Panc1 (cell line): ENCODE measurements around the gene NCAPG2. TPM values are rescaled to one million over a fixed set of nuclear protein-coding genes. Genes with fewer than 3 reads are reported as not detected.
A peak's percentile ranks its signal among the peaks of the same experiment; 100 is the strongest.

Experiments used
- ATAC-seq: fragments of 200-7000 bp; cut with Tn5 transposase; 2 replicates; pipeline ENCODE4 v1.9.1; 2020; ENCODE audit warnings: mild to moderate bottlenecking, moderate library complexity
- BruUV-seq: library from RNA; stranded (reverse); fragments of 400-500 nt; replicated peaks from 2 replicates; lab custom pipeline; 2021; lab: Mats Ljungman, UMichigan
- CTCF ChIA-PET: fragments of 300-600 bp; sonication (Branson Sonifier 250); formaldehyde crosslinking; loops from one replicate; lab custom pipeline; 2022; ENCODE audit warnings: antibody characterized with exemption; lab: Charles Lee
- POLR2A ChIA-PET: fragments of 300-600 bp; sonication (Branson Sonifier 250); formaldehyde crosslinking; loops from one replicate; lab custom pipeline; 2022; ENCODE audit warnings: antibody characterized with exemption; lab: Charles Lee
- DNase-seq: peaks from one replicate; pipeline ENCODE4 v3.0.0-alpha.2; 2010; ENCODE audit warnings: low read depth, low spot score
- H3K27ac ChIP-seq: 2 replicates; pipeline ENCODE4 v1.5.1; 2011; ENCODE audit warnings: mild to moderate bottlenecking, low read length, inconsistent platforms
- H3K27me3 ChIP-seq: fragments of 200-500 bp; sonication (Bioruptor generic); 2 replicates; pipeline ENCODE4 v1.6.0; 2014; ENCODE audit warnings: low read length, inconsistent platforms; ENCODE audit not compliant: control insufficient read depth, insufficient read depth
- H3K36me3 ChIP-seq: fragments of 200-500 bp; sonication (Bioruptor generic); 2 replicates; pipeline ENCODE4 v1.5.1; 2014; ENCODE audit warnings: inconsistent platforms, mild to moderate bottlenecking, low read length, moderate library complexity; ENCODE audit not compliant: control insufficient read depth, insufficient read depth
- H3K4me1 ChIP-seq: 2 replicates; pipeline ENCODE4 v1.5.1; 2011; ENCODE audit warnings: inconsistent platforms, mild to moderate bottlenecking, low read length, moderate library complexity; ENCODE audit not compliant: control insufficient read depth, insufficient read depth
- H3K4me3 ChIP-seq, 2 experiments: 2 replicates each; pipeline ENCODE4 v1.5.1; 2011 to 2012; ENCODE audit warnings: low read depth in 2 of 2, low read length in 2 of 2, mild to moderate bottlenecking in 2 of 2, inconsistent platforms in 1 of 2, moderate library complexity in 1 of 2
- H3K9me3 ChIP-seq: fragments of 200-500 bp; sonication (Bioruptor generic); 2 replicates; pipeline ENCODE4 v1.5.1; 2014; ENCODE audit warnings: low read depth, mild to moderate bottlenecking, inconsistent platforms, low read length, moderate library complexity; ENCODE audit not compliant: control insufficient read depth, insufficient read depth
- POLR2AphosphoS5 ChIP-seq: IDR thresholded peaks from 2 replicates; pipeline ENCODE4 v1.6.1; 2012; ENCODE audit warnings: mild to moderate bottlenecking, low read depth, low read length, moderate library complexity
- SIN3A ChIP-seq: IDR thresholded peaks from 2 replicates; pipeline ENCODE4 v1.6.1; 2012; ENCODE audit warnings: low read depth, mild to moderate bottlenecking, low read length, moderate library complexity, borderline replicate concordance; ENCODE audit not compliant: insufficient read depth
- TCF7L2 ChIP-seq: IDR thresholded peaks from 2 replicates; pipeline ENCODE4 v1.6.1; 2011; ENCODE audit warnings: mild to moderate bottlenecking, low read depth, low read length, inconsistent platforms
- in situ Hi-C: cut with HindIII; loops from 2 replicates; pipeline ENCODE4 v1.10.0; 2016; ENCODE audit warnings: low sequenced_read_pairs, low pct_unique_long_range_greater_than_20kb
- intact Hi-C: fragments of 100-400 bp; cut with micrococcal nuclease; formaldehyde crosslinking; loops from one replicate; pipeline ENCODE4 v1.10.0; 2022; ENCODE audit not compliant: unreplicated experiment
- total RNA-seq: library from RNA; stranded (reverse); gene quantifications from one replicate; pipeline ENCODE4 v1.2.1, GENCODE V29; 2021; ENCODE audit not compliant: unreplicated experiment
- TF ChIP-seq, protein P1 (sequence below), 2 experiments: IDR thresholded peaks; 2 replicates each; pipeline ENCODE4 v1.6.1; 2011 to 2012; ENCODE audit warnings: low read depth in 2 of 2, control low read depth in 1 of 2, low read length in 1 of 2, mild to moderate bottlenecking in 1 of 2, moderate library complexity in 1 of 2; ENCODE audit not compliant: insufficient read depth in 1 of 2
- TF ChIP-seq, protein P2 (sequence below): fragments of 450-650 bp; IDR thresholded peaks from 2 replicates; pipeline ENCODE4 v1.5.1; 2017; ENCODE audit warnings: mild to moderate bottlenecking

Gene NCAPG2
- total RNA-seq, 1 experiment from 2014 or later = 81.4 TPM

DNA sequence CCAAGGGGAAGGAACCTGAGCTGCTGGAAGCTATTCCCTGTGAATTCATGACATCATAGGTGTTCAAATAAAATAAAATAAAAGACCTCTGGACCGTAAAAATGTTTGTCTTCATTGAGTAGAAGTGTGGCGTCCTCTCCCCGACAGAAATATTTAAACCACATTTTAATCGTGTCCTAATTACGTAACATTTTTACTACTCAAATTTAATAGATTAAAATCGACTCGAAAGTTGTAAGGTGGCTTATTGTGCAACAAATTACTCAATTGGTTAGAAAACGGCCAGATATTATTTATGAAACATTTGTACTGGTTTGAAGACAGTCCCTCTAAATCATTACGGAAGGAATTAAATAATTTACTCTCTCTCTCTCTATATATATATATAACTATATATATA, 15.5 kb upstream of the NCAPG2 start:
- DNase-seq (no peak), ATAC-seq (no peak)
- ChIA-PET CTCF (no interaction called here), POLR2A (no interaction called here)
- Histone ChIP-seq H3K9me3 (no peaks in the 10 kb centered on the region), H3K36me3 (no peaks in the 10 kb centered on the region), H3K4me3 (peak overlapping the region; percentile 16 to 17; a peak in 2 of 4 replicates), H3K27me3 (peaks cover 2% of the 10 kb centered on the region; the same call in 1 of the 2 replicates), H3K27ac (no peak overlapping the region), H3K4me1 (no peaks in the 10 kb centered on the region)
- in situ Hi-C loops = no loop called here
- TF ChIP-seq SIN3A (no peak), TCF7L2 (no peak), POLR2AphosphoS5 (no peak)
- TF ChIP-seq, protein P1, sequence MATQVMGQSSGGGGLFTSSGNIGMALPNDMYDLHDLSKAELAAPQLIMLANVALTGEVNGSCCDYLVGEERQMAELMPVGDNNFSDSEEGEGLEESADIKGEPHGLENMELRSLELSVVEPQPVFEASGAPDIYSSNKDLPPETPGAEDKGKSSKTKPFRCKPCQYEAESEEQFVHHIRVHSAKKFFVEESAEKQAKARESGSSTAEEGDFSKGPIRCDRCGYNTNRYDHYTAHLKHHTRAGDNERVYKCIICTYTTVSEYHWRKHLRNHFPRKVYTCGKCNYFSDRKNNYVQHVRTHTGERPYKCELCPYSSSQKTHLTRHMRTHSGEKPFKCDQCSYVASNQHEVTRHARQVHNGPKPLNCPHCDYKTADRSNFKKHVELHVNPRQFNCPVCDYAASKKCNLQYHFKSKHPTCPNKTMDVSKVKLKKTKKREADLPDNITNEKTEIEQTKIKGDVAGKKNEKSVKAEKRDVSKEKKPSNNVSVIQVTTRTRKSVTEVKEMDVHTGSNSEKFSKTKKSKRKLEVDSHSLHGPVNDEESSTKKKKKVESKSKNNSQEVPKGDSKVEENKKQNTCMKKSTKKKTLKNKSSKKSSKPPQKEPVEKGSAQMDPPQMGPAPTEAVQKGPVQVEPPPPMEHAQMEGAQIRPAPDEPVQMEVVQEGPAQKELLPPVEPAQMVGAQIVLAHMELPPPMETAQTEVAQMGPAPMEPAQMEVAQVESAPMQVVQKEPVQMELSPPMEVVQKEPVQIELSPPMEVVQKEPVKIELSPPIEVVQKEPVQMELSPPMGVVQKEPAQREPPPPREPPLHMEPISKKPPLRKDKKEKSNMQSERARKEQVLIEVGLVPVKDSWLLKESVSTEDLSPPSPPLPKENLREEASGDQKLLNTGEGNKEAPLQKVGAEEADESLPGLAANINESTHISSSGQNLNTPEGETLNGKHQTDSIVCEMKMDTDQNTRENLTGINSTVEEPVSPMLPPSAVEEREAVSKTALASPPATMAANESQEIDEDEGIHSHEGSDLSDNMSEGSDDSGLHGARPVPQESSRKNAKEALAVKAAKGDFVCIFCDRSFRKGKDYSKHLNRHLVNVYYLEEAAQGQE (IDR thresholded peaks at IDR 0.05; ENCODE audit: insufficient read depth in 1 of 2, low read depth in 2 of 2, low read length in 1 of 2) = no peak
- TF ChIP-seq, protein P2, sequence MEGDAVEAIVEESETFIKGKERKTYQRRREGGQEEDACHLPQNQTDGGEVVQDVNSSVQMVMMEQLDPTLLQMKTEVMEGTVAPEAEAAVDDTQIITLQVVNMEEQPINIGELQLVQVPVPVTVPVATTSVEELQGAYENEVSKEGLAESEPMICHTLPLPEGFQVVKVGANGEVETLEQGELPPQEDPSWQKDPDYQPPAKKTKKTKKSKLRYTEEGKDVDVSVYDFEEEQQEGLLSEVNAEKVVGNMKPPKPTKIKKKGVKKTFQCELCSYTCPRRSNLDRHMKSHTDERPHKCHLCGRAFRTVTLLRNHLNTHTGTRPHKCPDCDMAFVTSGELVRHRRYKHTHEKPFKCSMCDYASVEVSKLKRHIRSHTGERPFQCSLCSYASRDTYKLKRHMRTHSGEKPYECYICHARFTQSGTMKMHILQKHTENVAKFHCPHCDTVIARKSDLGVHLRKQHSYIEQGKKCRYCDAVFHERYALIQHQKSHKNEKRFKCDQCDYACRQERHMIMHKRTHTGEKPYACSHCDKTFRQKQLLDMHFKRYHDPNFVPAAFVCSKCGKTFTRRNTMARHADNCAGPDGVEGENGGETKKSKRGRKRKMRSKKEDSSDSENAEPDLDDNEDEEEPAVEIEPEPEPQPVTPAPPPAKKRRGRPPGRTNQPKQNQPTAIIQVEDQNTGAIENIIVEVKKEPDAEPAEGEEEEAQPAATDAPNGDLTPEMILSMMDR = no peak
- BruUV-seq = no TSS peak
- intact Hi-C loops = no loop called here

DNA sequence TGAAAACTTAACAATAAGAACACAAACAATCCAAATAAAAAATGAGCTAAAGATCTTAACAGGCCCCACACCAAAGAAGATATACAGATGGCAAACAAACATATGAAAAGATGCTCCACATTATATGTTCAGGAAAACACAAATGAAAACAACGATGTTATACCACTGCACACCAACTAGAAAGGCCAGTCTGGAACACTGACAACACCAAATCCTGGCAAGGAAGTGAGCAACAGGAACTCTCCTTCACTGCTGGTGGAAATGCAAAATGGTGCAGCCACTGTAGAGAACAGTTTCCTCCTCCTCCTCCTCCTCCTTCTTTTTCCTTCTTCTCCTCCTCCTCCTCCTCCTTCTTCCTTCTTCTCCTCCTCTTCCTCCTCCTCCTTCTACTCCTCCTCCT, 12.2 kb upstream of the NCAPG2 start:
- DNase-seq (no peak), ATAC-seq (peak; percentile 62; the same call in 1 of the 2 replicates)
- intact Hi-C loops = no loop called here
- H3K4me3 ChIP-seq = no peak overlapping the region
- no TSS peak for BruUV-seq
- ChIA-PET CTCF (no interaction called here), POLR2A (interaction anchor here (0.6 kb wide), 1 partner anchor 10 kb away, joined by 5 read pairs; no protein-coding TSS in a partner anchor)
- no peaks in the 10 kb centered on the region for H3K36me3 ChIP-seq
- H3K9me3 ChIP-seq = no peaks in the 10 kb centered on the region
- no peaks in the 10 kb centered on the region for H3K4me1 ChIP-seq
- H3K27ac ChIP-seq = no peak overlapping the region
- in situ Hi-C loops = no loop called here
- H3K27me3 ChIP-seq = peaks cover 2% of the 10 kb centered on the region; the same call in 1 of the 2 replicates
- TF ChIP-seq, protein P1 (IDR thresholded peaks at IDR 0.05; ENCODE audit: insufficient read depth in 1 of 2, low read depth in 2 of 2, low read length in 1 of 2) = no peak
- TF ChIP-seq TCF7L2 (no peak), SIN3A (no peak)
- TF ChIP-seq, protein P2 = no peak
